ENCODE measurements around the gene HOXD12. TPM values are rescaled to one million over a fixed set of nuclear protein-coding genes. Genes with fewer than 3 reads are reported as not detected.
A peak's percentile ranks its signal among the peaks of the same experiment; 100 is the strongest.

The HOXD12 gene
- total RNA-seq, 4 donors from 2014 or later: not detected

- DNase-seq (ENCODE audit: extremely low spot score): no peak
- H3K4me1 ChIP-seq: peaks cover 11 to 37% (median 31%) of the 10 kb centered on the region in 4 donors
- 13% methylated on average over 32 of the region's 40 CpGs for WGBS
- no peak overlapping the region for H3K4me3 ChIP-seq
- H3K36me3 ChIP-seq: no peaks in the 10 kb centered on the region
- H3K27ac ChIP-seq (replicated peaks in 1 of 4): no peak overlapping the region
- peaks cover 5 to 100% (median 96%) of the 10 kb centered on the region in 4 donors for H3K27me3 ChIP-seq
- H3K9me3 ChIP-seq: no peaks in the 10 kb centered on the region
- TF ChIP-seq POLR2AphosphoS5 (IDR thresholded peaks at IDR 0.05) (no peak), CTCF (IDR thresholded peaks at IDR 0.05) (no peak), POLR2A (IDR thresholded peaks at IDR 0.05; ENCODE audit: low read depth) (no peak), EP300 (IDR thresholded peaks at IDR 0.05) (no peak)
- intact Hi-C loops (cut with DNase I): no loop called here
Measured at GRCh38 chr2:176112375-176113302, 13.0 kb downstream of the HOXD12 start.

GRCh38 chr2:176114120-176114929, 14.7 kb downstream of the HOXD12 start:
- peaks cover 5 to 24% (median 15%) of the 10 kb centered on the region in 4 donors for H3K4me1 ChIP-seq
- H3K9me3 ChIP-seq: no peaks in the 10 kb centered on the region
- TF ChIP-seq CTCF (IDR thresholded peaks at IDR 0.05): no peak
- TF ChIP-seq POLR2AphosphoS5 (IDR thresholded peaks at IDR 0.05): no peak
- no peak for TF ChIP-seq POLR2A (IDR thresholded peaks at IDR 0.05; ENCODE audit: low read depth)
- TF ChIP-seq EP300 (IDR thresholded peaks at IDR 0.05): no peak
- H3K27me3 ChIP-seq: peaks cover 5 to 100% (median 96%) of the 10 kb centered on the region in 4 donors
- H3K36me3 ChIP-seq: no peaks in the 10 kb centered on the region
- intact Hi-C loops (cut with DNase I): no loop called here
- H3K27ac ChIP-seq (replicated peaks in 1 of 4): no peak overlapping the region
- no peak for DNase-seq (ENCODE audit: extremely low spot score)
- no peak overlapping the region for H3K4me3 ChIP-seq
- 11% methylated on average over 22 of the region's 26 CpGs for WGBS

- no peak for TF ChIP-seq EP300 (IDR thresholded peaks at IDR 0.05)
- no peak for TF ChIP-seq POLR2AphosphoS5 (IDR thresholded peaks at IDR 0.05)
- TF ChIP-seq POLR2A (IDR thresholded peaks at IDR 0.05; ENCODE audit: low read depth): no peak
- TF ChIP-seq CTCF (IDR thresholded peaks at IDR 0.05): no peak
- intact Hi-C loops (cut with DNase I): no loop called here
- H3K27me3 ChIP-seq: peaks cover 5 to 100% (median 93%) of the 10 kb centered on the region in 4 donors
- H3K36me3 ChIP-seq: no peaks in the 10 kb centered on the region
- no peak overlapping the region for H3K4me3 ChIP-seq
- no peak overlapping the region for H3K27ac ChIP-seq (replicated peaks in 1 of 4)
- 30% methylated on average over 15 of the region's 16 CpGs for WGBS
- H3K9me3 ChIP-seq: no peaks in the 10 kb centered on the region
- H3K4me1 ChIP-seq: peaks cover 5 to 23% (median 15%) of the 10 kb centered on the region in 4 donors
- DNase-seq (ENCODE audit: extremely low spot score): no peak
Measured at GRCh38 chr2:176114930-176115625, 15.5 kb downstream of the HOXD12 start.

GRCh38 chr2:176115883-176116813, 16.6 kb downstream of the HOXD12 start, which contains the start of gene HOXD10:
Gene HOXD10, plus strand, starts transcription at chr2:176116778. Its CDS starts 56 bp downstream, at chr2:176116834.
- H3K4me1 ChIP-seq: peaks cover 5 to 24% (median 14%) of the 10 kb centered on the region in 4 donors
- H3K36me3 ChIP-seq: no peaks in the 10 kb centered on the region
- peaks cover 5 to 100% (median 92%) of the 10 kb centered on the region in 4 donors for H3K27me3 ChIP-seq
- no peak for DNase-seq (ENCODE audit: extremely low spot score)
- WGBS: 4% methylated on average over 59 of the region's 66 CpGs
- intact Hi-C loops (cut with DNase I): no loop called here
- no peaks in the 10 kb centered on the region for H3K9me3 ChIP-seq
- H3K27ac ChIP-seq (replicated peaks in 1 of 4): no peak within 1 kb of the TSS
- H3K4me3 ChIP-seq: peak within 1 kb of the TSS in 2 of 4 donors; percentile 6 to 8
- TF ChIP-seq CTCF (IDR thresholded peaks at IDR 0.05): no peak
- TF ChIP-seq POLR2AphosphoS5 (IDR thresholded peaks at IDR 0.05): no peak
- no peak for TF ChIP-seq EP300 (IDR thresholded peaks at IDR 0.05)
- no peak for TF ChIP-seq POLR2A (IDR thresholded peaks at IDR 0.05; ENCODE audit: low read depth)

Data from esophagus muscularis mucosa (tissue), 4 donors.